ENCODE measurements around the gene PLCH1.

GRCh38 chr3:155629056-155629455, 115.8 kb downstream of the PLCH1 start:
- TF ChIP-seq POLR2A (IDR thresholded peaks at IDR 0.05) (no peak), CTCF (IDR thresholded peaks at IDR 0.05) (no peak)

Measured in tibial nerve (tissue), 3 donors.